Activated naive CD8-positive, alpha-beta T cell treated with anti-CD3 and anti-CD28 coated beads, Interleukin-2, amount 10 ng/mL, durations not matched to agents 7 days and 5 days (primary cell): ENCODE measurements around the gene ZSCAN10. TPM values are rescaled to one million over a fixed set of nuclear protein-coding genes. Genes with fewer than 3 reads are reported as not detected.

ENCODE experiments used
- ATAC-seq: fragments of 150-1000 bp; cut with Tn5 transposase; one replicate; pipeline ENCODE4 v1.10.0; 2021; ENCODE audit warnings: low read depth, moderate library complexity
- POLR2A ChIA-PET: fragments of 350-600 bp; sonication (Branson Sonifier 250); formaldehyde crosslinking; loops from one replicate; lab custom pipeline; 2021; ENCODE audit warnings: antibody characterized with exemption; lab: Charles Lee
- DNase-seq: peaks from one replicate; pipeline ENCODE4 v3.0.0; 2021
- H3K27ac Mint-ChIP-seq: one replicate; pipeline ENCODE4 v1.8.0; 2022; ENCODE audit warnings: mild to moderate bottlenecking, mixed read lengths
- H3K27me3 Mint-ChIP-seq: one replicate; pipeline ENCODE4 v1.8.0; 2022; ENCODE audit warnings: mild to moderate bottlenecking, moderate library complexity, mixed read lengths
- H3K36me3 Mint-ChIP-seq: one replicate; pipeline ENCODE4 v1.8.0; 2021; ENCODE audit warnings: mild to moderate bottlenecking, mixed read lengths
- H3K4me1 Mint-ChIP-seq: one replicate; pipeline ENCODE4 v1.8.0; 2021; ENCODE audit warnings: mixed read lengths
- H3K4me3 Mint-ChIP-seq: one replicate; pipeline ENCODE4 v1.8.0; 2022; ENCODE audit warnings: mild to moderate bottlenecking, moderate library complexity, mixed read lengths
- H3K9me3 Mint-ChIP-seq: one replicate; pipeline ENCODE4 v1.8.0; 2021; ENCODE audit warnings: mixed read lengths
- total RNA-seq, 2 experiments: library from RNA; stranded (reverse); gene quantifications; one replicate each; pipeline ENCODE4 v1.2.3, GENCODE V29; 2021

Gene ZSCAN10
- total RNA-seq, 2 experiments from 2014 or later: 0.37 to 0.39 TPM

GRCh38 chr16:3049921-3050481, 49.1 kb downstream of the ZSCAN10 start:
- POLR2A ChIA-PET: interaction anchor here (0.7 to 8.8 kb wide), 6 partner anchors 8 to 75 kb away, joined by 3 to 131 read pairs (median 4); partner anchors contain the start of gene IL32
- Mint-ChIP-seq H3K4me1 (peaks cover 54% of the 10 kb centered on the region), H3K4me3 (peak overlapping the region; percentile 66), H3K36me3 (peaks cover 41% of the 10 kb centered on the region), H3K9me3 (no peaks in the 10 kb centered on the region), H3K27ac (peak overlapping the region; percentile 83), H3K27me3 (peaks cover 4% of the 10 kb centered on the region)
- DNase-seq (no peak), ATAC-seq (no peak)

- H3K27ac Mint-ChIP-seq: peak overlapping the region; percentile 59
- POLR2A ChIA-PET: interaction anchor here (0.7 to 11.6 kb wide), 16 partner anchors 8 to 102 kb away, joined by 3 to 131 read pairs (median 6); partner anchors contain the start of genes HCFC1R1, IL32, THOC6 and TNFRSF12A
- peaks cover 25% of the 10 kb centered on the region for H3K27me3 Mint-ChIP-seq
- DNase-seq (no peak), ATAC-seq (no peak)
- peaks cover 31% of the 10 kb centered on the region for H3K36me3 Mint-ChIP-seq
- peaks cover 42% of the 10 kb centered on the region for H3K4me1 Mint-ChIP-seq
- peak overlapping the region; percentile 90 for H3K4me3 Mint-ChIP-seq
- H3K9me3 Mint-ChIP-seq: no peaks in the 10 kb centered on the region
Measured at GRCh38 chr16:3047387-3047720, 51.7 kb downstream of the ZSCAN10 start.

DNA sequence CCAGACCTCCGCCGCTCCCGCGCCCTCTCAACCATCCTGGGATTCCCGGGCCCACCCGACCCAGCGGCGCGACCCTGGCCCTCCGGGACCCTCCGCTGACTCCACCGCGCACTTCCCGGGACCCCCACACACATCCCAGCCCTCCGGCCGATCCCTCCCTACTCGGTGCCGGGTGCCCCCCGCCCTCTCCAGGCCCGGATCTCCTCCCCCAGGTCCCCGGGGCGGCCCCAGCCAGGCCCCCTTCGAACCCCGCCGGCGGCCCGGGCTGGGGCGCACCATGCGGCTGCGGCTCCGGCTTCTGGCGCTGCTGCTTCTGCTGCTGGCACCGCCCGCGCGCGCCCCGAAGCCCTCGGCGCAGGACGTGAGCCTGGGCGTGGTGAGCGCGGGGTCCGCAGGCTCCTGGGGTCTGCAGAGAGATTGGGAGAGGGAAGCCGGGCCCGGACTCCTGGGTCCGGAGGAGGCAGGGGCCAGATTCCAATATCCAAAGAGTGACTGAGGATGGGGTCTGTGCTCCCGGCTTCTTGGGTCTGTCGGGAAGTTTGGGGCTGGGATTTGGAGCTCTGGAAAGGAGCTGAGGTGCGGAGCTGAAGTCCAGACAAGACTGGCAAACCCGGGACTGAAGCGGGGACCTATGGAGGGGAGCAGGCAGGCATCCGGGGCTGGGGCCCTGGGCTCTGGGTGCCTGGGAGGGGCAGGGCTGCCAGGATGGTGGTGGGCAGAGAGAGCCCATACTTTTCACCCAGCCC, 52.3 kb downstream of the ZSCAN10 start:
- DNase-seq (peak; percentile 71), ATAC-seq (peak; percentile 46)
- POLR2A ChIA-PET: interaction anchor here (0.7 to 11.6 kb wide), 11 partner anchors 11 to 103 kb away, joined by 3 to 131 read pairs (median 13); partner anchors contain the start of genes HCFC1R1, IL32, THOC6 and TNFRSF12A
- Mint-ChIP-seq H3K4me1 (peaks cover 37% of the 10 kb centered on the region), H3K36me3 (peaks cover 28% of the 10 kb centered on the region), H3K9me3 (no peaks in the 10 kb centered on the region), H3K27ac (peak overlapping the region; percentile 59), H3K4me3 (peak overlapping the region; percentile 90), H3K27me3 (peaks cover 25% of the 10 kb centered on the region)

- DNase-seq: peak; percentile 67
- Mint-ChIP-seq H3K36me3 (peaks cover 22% of the 10 kb centered on the region), H3K27me3 (peaks cover 30% of the 10 kb centered on the region), H3K9me3 (no peaks in the 10 kb centered on the region), H3K4me1 (peaks cover 29% of the 10 kb centered on the region), H3K27ac (peak within 1 kb of the TSS; percentile 83), H3K4me3 (peak within 1 kb of the TSS; percentile 90)
- peak; percentile 31 for ATAC-seq
- POLR2A ChIA-PET: interaction anchor here (1.0 to 11.6 kb wide), 11 partner anchors 11 to 88 kb away, joined by 3 to 131 read pairs (median 5); partner anchors contain the start of genes TNFRSF12A and ZNF213
Measured at GRCh38 chr16:3045758-3046640, 53.1 kb downstream of the ZSCAN10 start, which contains the start of gene MMP25. Gene MMP25, plus strand, starts transcription at chr16:3046561. Its CDS starts 357 bp downstream, at chr16:3046918.

DNA sequence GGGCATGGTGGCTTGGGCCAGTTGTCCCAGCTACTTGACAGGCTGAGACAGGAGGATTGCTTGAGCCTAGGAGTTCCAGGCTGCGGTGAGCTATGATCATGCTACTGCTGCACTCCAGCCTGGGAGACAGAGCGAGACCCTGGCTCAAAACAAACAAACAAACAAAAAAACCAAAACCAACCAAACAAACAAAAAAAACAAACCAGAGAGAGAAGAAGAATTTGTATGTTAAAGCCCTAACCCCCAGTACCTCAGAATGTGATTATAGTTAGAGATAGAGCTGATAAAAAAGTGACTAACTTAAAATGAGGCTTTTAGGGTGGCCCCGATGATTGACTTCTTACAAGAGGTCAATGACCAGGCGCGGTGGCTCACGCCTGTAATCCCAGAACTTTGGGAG, 54.4 kb downstream of the ZSCAN10 start:
- ATAC-seq: no peak
- POLR2A ChIA-PET: interaction anchor here (1.1 to 11.6 kb wide), 9 partner anchors 9 to 90 kb away, joined by 3 to 131 read pairs (median 6); partner anchors contain the start of genes TNFRSF12A and ZNF213
- peaks cover 22% of the 10 kb centered on the region for H3K4me1 Mint-ChIP-seq
- peaks cover 41% of the 10 kb centered on the region for H3K27me3 Mint-ChIP-seq
- H3K27ac Mint-ChIP-seq: peak overlapping the region; percentile 71
- no peaks in the 10 kb centered on the region for H3K9me3 Mint-ChIP-seq
- peak overlapping the region; percentile 77 for H3K4me3 Mint-ChIP-seq
- DNase-seq: no peak
- peaks cover 14% of the 10 kb centered on the region for H3K36me3 Mint-ChIP-seq

- Mint-ChIP-seq H3K4me1 (peaks cover 9% of the 10 kb centered on the region), H3K36me3 (peaks cover 5% of the 10 kb centered on the region), H3K27ac (no peak overlapping the region), H3K9me3 (no peaks in the 10 kb centered on the region), H3K27me3 (peaks cover 62% of the 10 kb centered on the region), H3K4me3 (no peak overlapping the region)
- POLR2A ChIA-PET: interaction anchor here (0.6 to 11.6 kb wide), 5 partner anchors 8 to 1337 kb away, joined by 3 to 105 read pairs (median 3); partner anchors contain the start of gene MAPK8IP3
- DNase-seq: no peak
- ATAC-seq: no peak
Measured at GRCh38 chr16:3042376-3042775, 56.7 kb downstream of the ZSCAN10 start.

GRCh38 chr16:3038896-3039295, 60.2 kb downstream of the ZSCAN10 start:
- Mint-ChIP-seq H3K4me1 (peaks cover 5% of the 10 kb centered on the region), H3K27me3 (peaks cover 74% of the 10 kb centered on the region), H3K9me3 (no peaks in the 10 kb centered on the region), H3K36me3 (peaks cover 4% of the 10 kb centered on the region), H3K27ac (no peak overlapping the region), H3K4me3 (no peak overlapping the region)
- ATAC-seq (no peak), DNase-seq (no peak)
- POLR2A ChIA-PET: interaction anchor here (0.9 to 11.6 kb wide), 8 partner anchors 8 to 31 kb away, joined by 3 to 105 read pairs (median 4); no protein-coding TSS in a partner anchor

Other genes with a start within 250 kb of the ZSCAN10 start
- gene PRSS22, start 241.1 kb downstream of the ZSCAN10 start, total RNA-seq: not detected
- 10 to 100 TPM; 21.0 to 21.2 TPM for gene FLYWCH2, start 216.1 kb downstream of the ZSCAN10 start, total RNA-seq
- 10 to 100 TPM; 65.5 to 69.7 TPM for gene FLYWCH1, start 187.4 kb downstream of the ZSCAN10 start, total RNA-seq
- gene KREMEN2, start 135.0 kb downstream of the ZSCAN10 start, total RNA-seq: under 1 TPM in 1 of 2 experiments, not detected in 1; 0.36 TPM
- gene PAQR4, start 129.9 kb downstream of the ZSCAN10 start, total RNA-seq: 10 to 100 TPM; 40.7 to 42.4 TPM
- gene PKMYT1, start 118.8 kb downstream of the ZSCAN10 start, total RNA-seq: 100 to 1,000 TPM; 106 to 116 TPM
- gene CLDN9, start 86.4 kb downstream of the ZSCAN10 start, total RNA-seq: not detected
- gene CLDN6, start 81.1 kb downstream of the ZSCAN10 start, total RNA-seq: not detected
- 1 to 10 TPM; 2.9 TPM for gene TNFRSF12A, start 78.9 kb downstream of the ZSCAN10 start, total RNA-seq
- gene HCFC1R1, start 75.4 kb downstream of the ZSCAN10 start, total RNA-seq: 10 to 100 TPM; 38.1 to 42.6 TPM
- 10 to 100 TPM; 36.3 to 36.9 TPM for gene THOC6, start 75.3 kb downstream of the ZSCAN10 start, total RNA-seq
- gene BICDL2, start 62.4 kb downstream of the ZSCAN10 start, total RNA-seq: 1 to 10 TPM; 1.6 TPM
- gene MMP25, start 52.7 kb downstream of the ZSCAN10 start, total RNA-seq: 10 to 100 TPM; 49.3 to 60.4 TPM
- 1,000 to 10,000 TPM; 2,319 to 2,425 TPM for gene IL32, start 33.7 kb downstream of the ZSCAN10 start, total RNA-seq
- gene ZNF205, start 13.3 kb upstream of the ZSCAN10 start, total RNA-seq: not detected
- 10 to 100 TPM; 12.9 to 13.3 TPM for gene ZNF213, start 35.7 kb upstream of the ZSCAN10 start, total RNA-seq
- gene OR1F1, start 88.9 kb upstream of the ZSCAN10 start, total RNA-seq: not detected
- gene ZNF200, start 135.9 kb upstream of the ZSCAN10 start, total RNA-seq: 10 to 100 TPM; 16.5 to 19.5 TPM
- under 1 TPM; 0.23 to 0.39 TPM for gene MEFV, start 157.3 kb upstream of the ZSCAN10 start, total RNA-seq
- gene ZNF263, start 184.2 kb upstream of the ZSCAN10 start, total RNA-seq: 10 to 100 TPM; 34.7 to 36.7 TPM
- 10 to 100 TPM; 10.3 to 12.1 TPM for gene TIGD7, start 206.1 kb upstream of the ZSCAN10 start, total RNA-seq
- gene ZNF75A, start 206.2 kb upstream of the ZSCAN10 start, total RNA-seq: 10 to 100 TPM; 63.6 to 63.8 TPM